ENCODE results near the gene SERPINB4.
"Not testable (repeated sequence)": the region's sequence is repeated elsewhere in the genome, so short reads cannot be mapped to it uniquely, and the experiment has no call there.

SERPINB4 gene

GRCh38 chr18:63644142-63644541 is at the start of gene SERPINB4:
Gene SERPINB4 (minus strand): TSS chr18:63644256. CDS start chr18:63643577, 679 bp downstream.
- H3K4me3 ChIP-seq (ENCODE audit: low read depth, low read length): not testable (repeated sequence)

DNA sequence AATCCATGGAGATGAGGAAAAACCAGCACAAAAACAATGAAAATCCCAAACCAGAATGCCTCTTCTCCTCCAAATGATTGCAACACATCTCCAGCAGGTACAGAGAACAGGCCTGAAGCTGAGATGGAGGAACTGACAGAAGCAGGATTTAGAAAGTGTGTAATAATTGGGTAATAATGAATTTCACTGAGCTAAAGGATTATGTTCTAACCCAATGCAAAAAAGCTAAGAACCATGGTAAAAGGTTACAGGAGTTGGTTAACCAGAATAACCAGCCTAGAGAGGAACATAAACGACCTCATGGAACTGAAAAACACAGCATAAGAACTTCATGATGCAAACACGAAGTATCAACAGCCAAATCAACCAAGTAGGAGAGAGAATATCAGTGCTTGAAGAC is 45.0 kb upstream of the SERPINB4 start:
- TF ChIP-seq, protein P1, sequence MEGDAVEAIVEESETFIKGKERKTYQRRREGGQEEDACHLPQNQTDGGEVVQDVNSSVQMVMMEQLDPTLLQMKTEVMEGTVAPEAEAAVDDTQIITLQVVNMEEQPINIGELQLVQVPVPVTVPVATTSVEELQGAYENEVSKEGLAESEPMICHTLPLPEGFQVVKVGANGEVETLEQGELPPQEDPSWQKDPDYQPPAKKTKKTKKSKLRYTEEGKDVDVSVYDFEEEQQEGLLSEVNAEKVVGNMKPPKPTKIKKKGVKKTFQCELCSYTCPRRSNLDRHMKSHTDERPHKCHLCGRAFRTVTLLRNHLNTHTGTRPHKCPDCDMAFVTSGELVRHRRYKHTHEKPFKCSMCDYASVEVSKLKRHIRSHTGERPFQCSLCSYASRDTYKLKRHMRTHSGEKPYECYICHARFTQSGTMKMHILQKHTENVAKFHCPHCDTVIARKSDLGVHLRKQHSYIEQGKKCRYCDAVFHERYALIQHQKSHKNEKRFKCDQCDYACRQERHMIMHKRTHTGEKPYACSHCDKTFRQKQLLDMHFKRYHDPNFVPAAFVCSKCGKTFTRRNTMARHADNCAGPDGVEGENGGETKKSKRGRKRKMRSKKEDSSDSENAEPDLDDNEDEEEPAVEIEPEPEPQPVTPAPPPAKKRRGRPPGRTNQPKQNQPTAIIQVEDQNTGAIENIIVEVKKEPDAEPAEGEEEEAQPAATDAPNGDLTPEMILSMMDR (IDR thresholded peaks at IDR 0.05; ENCODE audit: borderline replicate concordance, insufficient read depth, low read depth, low read length): no peak
- no peak overlapping the region for H3K4me3 ChIP-seq (ENCODE audit: low read depth, low read length)

- TF ChIP-seq, protein P1 (IDR thresholded peaks at IDR 0.05; ENCODE audit: borderline replicate concordance, insufficient read depth, low read depth, low read length): no peak
- H3K4me3 ChIP-seq (ENCODE audit: low read depth, low read length): no peak overlapping the region
Measured at GRCh38 chr18:63686871-63687270, 42.8 kb upstream of the SERPINB4 start.

DNA sequence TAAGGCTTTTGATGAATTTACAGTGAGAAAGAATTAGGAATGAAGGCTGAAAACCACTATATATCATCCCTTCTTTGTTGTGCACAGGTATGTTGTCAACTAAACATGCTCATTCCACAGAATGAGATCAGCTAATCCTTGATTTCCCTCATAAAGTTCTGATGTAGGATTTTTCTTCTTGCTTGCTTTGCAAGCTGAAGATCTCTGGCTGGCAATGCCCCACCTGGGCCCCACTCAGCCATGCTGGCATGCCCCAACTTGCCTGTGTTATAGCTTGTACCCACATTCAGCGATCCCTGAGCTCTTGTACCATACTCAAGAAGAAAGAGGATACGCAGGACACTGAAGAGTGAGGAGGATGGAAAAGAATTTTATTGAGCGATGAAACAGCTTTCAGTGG is 40.7 kb upstream of the SERPINB4 start:
- TF ChIP-seq, protein P1 (IDR thresholded peaks at IDR 0.05; ENCODE audit: borderline replicate concordance, insufficient read depth, low read depth, low read length): no peak
- no peak overlapping the region for H3K4me3 ChIP-seq (ENCODE audit: low read depth, low read length)

DNA sequence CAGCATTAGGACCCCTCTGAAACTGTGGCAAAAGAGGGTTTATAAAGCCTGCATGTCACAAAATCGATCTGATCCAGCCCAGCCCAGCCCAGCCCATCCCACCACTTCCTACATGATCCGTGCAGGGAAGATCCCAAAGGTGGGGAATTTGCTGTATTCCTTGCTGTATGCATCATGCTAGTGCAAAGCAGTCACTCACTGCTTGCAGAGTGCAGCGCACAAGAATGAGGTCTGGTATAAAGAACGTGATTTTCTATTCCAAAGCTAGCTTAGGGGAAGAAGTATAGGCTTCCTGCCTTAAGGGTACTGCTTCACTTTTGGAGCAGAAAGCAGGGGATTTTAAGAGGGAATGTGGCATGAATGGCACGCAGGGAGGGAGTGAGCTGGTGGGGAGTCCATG is 39.8 kb upstream of the SERPINB4 start:
- TF ChIP-seq, protein P1 (IDR thresholded peaks at IDR 0.05; ENCODE audit: borderline replicate concordance, insufficient read depth, low read depth, low read length): no peak
- H3K4me3 ChIP-seq (ENCODE audit: low read depth, low read length): no peak overlapping the region

- no peak overlapping the region for H3K4me3 ChIP-seq (ENCODE audit: low read depth, low read length)
- TF ChIP-seq, protein P1 (IDR thresholded peaks at IDR 0.05; ENCODE audit: borderline replicate concordance, insufficient read depth, low read depth, low read length): no peak
Measured at GRCh38 chr18:63683152-63683551, 39.1 kb upstream of the SERPINB4 start.

DNA sequence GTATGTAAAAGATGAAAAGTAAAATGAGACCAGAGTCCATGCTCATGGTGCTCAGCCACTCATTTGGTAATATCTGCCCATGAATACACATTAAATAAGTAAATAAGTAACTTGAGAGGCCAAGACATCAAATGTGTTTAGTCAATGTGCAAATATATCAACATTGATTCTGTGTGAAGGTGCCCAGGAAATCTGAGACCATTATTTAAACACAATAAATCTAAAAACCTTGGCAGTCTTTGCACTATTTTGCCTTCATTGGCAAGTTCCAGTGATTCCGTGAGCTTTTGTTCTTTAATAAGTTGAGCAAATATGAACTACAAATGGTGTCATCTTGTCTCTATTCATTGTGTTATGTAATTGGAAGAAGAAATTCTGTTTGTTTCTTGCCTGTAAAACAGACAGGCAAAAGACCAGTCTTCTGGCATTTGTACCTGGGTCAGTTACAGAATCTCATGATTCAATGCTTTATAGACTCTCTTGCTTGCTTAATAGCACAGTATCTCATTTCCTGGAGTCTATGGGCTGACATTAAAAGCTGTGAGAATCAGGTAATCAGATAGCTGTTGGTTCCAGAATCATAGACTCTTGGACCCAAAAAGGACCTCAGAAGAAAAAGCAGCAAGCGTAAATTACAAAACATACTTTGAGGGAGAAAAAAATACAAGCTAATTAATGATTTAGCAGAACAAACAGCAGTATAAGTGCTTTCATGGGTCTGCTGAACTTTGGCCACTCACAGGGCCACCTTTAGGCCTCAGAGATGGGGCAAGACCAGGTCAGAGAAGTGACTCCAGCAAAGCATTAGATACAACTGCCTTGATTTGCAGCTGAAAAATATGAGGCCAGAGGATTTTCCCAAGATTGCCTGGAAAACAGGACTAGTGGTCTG is 37.6 kb upstream of the SERPINB4 start:
- no peak overlapping the region for H3K4me3 ChIP-seq (ENCODE audit: low read depth, low read length)
- TF ChIP-seq, protein P1 (IDR thresholded peaks at IDR 0.05; ENCODE audit: borderline replicate concordance, insufficient read depth, low read depth, low read length): no peak
